Activated CD8-positive, alpha-beta T cell treated with anti-CD3 and anti-CD28 coated beads for 36 hours (primary cell): ENCODE results near the gene SBF2. TPM values are rescaled to one million over a fixed set of nuclear protein-coding genes. Genes with fewer than 3 reads are reported as not detected.

ENCODE experiments used
- ATAC-seq: fragments of 200-7000 bp; cut with Tn5 transposase; one replicate; pipeline ENCODE4 v1.10.0; 2021; ENCODE audit warnings: mild to moderate bottlenecking, moderate library complexity
- CTCF ChIA-PET: fragments of 350-600 bp; sonication (Branson Sonifier 250); formaldehyde crosslinking; loops from one replicate; lab custom pipeline; 2021; ENCODE audit warnings: antibody characterized with exemption; lab: Charles Lee
- POLR2A ChIA-PET: fragments of 350-600 bp; sonication (Branson Sonifier 250); formaldehyde crosslinking; loops from one replicate; lab custom pipeline; 2021; ENCODE audit warnings: antibody characterized with exemption; lab: Charles Lee
- DNase-seq: peaks from one replicate; pipeline ENCODE4 v3.0.0-alpha.2; 2020
- H3K27ac Mint-ChIP-seq: one replicate; pipeline ENCODE4 v1.8.0; 2021; ENCODE audit warnings: mild to moderate bottlenecking, mixed read lengths
- H3K27me3 Mint-ChIP-seq: one replicate; pipeline ENCODE4 v1.8.0; 2021; ENCODE audit warnings: mixed read lengths
- H3K36me3 Mint-ChIP-seq: one replicate; pipeline ENCODE4 v1.8.0; 2021; ENCODE audit warnings: low read depth, mixed read lengths
- H3K4me1 Mint-ChIP-seq: one replicate; pipeline ENCODE4 v1.8.0; 2021; ENCODE audit warnings: low read depth, mixed read lengths
- H3K4me3 Mint-ChIP-seq: one replicate; pipeline ENCODE4 v1.8.0; 2021; ENCODE audit warnings: mild to moderate bottlenecking, moderate library complexity, mixed read lengths
- H3K9me3 Mint-ChIP-seq: one replicate; pipeline ENCODE4 v1.8.0; 2021; ENCODE audit warnings: mixed read lengths
- intact Hi-C: fragments of 100-400 bp; cut with micrococcal nuclease; formaldehyde crosslinking; loops from one replicate; pipeline ENCODE4 v1.10.0; 2022
- total RNA-seq, 2 experiments: library from RNA; stranded (reverse); gene quantifications; one replicate each; pipeline ENCODE4 v1.2.3, GENCODE V29; 2021
- TF ChIP-seq, protein P1 (sequence below): fragments of 200-600 bp; IDR thresholded peaks from one replicate; pipeline ENCODE4 v1.8.0; 2022; ENCODE audit warnings: antibody characterized with exemption, mild to moderate bottlenecking

The SBF2 gene
- total RNA-seq, 2 experiments from 2014 or later = 10.0 to 11.0 TPM

DNA sequence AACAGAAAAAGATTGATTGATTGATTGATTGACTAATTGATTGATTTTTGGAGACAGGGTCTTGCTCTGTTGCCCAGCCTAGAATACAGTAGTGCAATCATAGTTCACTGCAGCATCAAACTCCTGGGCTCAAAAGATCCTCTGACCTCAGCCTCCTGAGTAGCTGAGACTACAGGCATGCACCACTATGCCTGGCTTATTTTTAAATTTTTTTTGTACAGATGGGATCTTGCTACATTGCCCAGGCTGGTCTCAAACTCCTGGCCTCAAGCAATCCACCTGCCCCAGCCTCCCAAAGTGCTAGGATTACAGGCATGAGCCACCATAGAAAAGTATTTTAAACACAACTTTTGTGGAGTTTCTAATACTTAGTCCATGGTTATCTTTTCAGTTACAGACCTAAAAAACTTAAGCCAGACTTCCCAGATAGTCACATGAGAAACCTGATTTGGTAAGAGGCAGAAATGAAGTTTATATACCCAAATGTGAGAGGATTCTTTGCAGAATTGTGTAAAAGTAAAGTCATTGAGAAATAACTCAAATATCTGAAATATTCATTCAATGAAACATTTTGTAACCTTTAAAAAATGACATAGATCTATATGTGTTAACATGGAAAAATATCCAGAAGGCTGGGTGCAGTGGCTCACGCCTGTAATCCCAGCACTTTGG lies 443.7 kb downstream of the SBF2 start:
- ATAC-seq = no peak
- TF ChIP-seq, protein P1, sequence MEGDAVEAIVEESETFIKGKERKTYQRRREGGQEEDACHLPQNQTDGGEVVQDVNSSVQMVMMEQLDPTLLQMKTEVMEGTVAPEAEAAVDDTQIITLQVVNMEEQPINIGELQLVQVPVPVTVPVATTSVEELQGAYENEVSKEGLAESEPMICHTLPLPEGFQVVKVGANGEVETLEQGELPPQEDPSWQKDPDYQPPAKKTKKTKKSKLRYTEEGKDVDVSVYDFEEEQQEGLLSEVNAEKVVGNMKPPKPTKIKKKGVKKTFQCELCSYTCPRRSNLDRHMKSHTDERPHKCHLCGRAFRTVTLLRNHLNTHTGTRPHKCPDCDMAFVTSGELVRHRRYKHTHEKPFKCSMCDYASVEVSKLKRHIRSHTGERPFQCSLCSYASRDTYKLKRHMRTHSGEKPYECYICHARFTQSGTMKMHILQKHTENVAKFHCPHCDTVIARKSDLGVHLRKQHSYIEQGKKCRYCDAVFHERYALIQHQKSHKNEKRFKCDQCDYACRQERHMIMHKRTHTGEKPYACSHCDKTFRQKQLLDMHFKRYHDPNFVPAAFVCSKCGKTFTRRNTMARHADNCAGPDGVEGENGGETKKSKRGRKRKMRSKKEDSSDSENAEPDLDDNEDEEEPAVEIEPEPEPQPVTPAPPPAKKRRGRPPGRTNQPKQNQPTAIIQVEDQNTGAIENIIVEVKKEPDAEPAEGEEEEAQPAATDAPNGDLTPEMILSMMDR = no peak
- intact Hi-C loops = no loop called here
- H3K4me3 Mint-ChIP-seq = no peak overlapping the region
- no peaks in the 10 kb centered on the region for H3K4me1 Mint-ChIP-seq
- CTCF ChIA-PET = interaction anchor here (0.7 to 1.3 kb wide), 3 partner anchors 25 to 123 kb away, joined by 3 to 4 read pairs (median 4); no protein-coding TSS in a partner anchor
- POLR2A ChIA-PET = no interaction called here
- no peak for DNase-seq
- no peaks in the 10 kb centered on the region for H3K27me3 Mint-ChIP-seq
- H3K36me3 Mint-ChIP-seq = peaks cover 5% of the 10 kb centered on the region
- H3K9me3 Mint-ChIP-seq = no peaks in the 10 kb centered on the region
- H3K27ac Mint-ChIP-seq = no peak overlapping the region

DNA sequence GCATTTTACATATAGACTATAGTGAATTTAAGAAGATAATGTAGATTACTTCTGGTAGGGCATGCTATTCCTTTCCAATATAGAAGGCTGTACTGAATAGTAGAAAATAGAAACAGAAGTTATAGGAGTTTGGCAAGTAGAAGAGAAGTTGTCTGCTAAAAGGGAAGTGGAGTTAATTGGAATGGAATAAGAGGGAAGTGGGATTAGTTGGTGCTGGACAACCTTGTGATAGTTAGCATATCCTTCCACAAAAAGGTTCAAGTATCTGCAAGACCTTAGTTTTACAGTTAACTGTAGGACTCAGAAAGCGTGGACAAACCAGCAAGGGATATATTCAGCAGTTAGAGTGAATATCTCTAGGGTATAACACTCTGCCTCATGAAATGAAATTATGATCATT lies 444.6 kb downstream of the SBF2 start:
- no peaks in the 10 kb centered on the region for H3K9me3 Mint-ChIP-seq
- no peak overlapping the region for H3K4me3 Mint-ChIP-seq
- DNase-seq = no peak
- TF ChIP-seq, protein P1 = no peak
- H3K36me3 Mint-ChIP-seq = peaks cover 8% of the 10 kb centered on the region
- no peaks in the 10 kb centered on the region for H3K27me3 Mint-ChIP-seq
- no peak for ATAC-seq
- POLR2A ChIA-PET = interaction anchor here (0.5 kb wide), 1 partner anchor 41 kb away, joined by 3 read pairs; no protein-coding TSS in a partner anchor
- intact Hi-C loops = no loop called here
- H3K27ac Mint-ChIP-seq = no peak overlapping the region
- no peaks in the 10 kb centered on the region for H3K4me1 Mint-ChIP-seq
- CTCF ChIA-PET = interaction anchor here (0.7 to 1.3 kb wide), 2 partner anchors 26 to 41 kb away, joined by 3 to 4 read pairs; no protein-coding TSS in a partner anchor

DNA sequence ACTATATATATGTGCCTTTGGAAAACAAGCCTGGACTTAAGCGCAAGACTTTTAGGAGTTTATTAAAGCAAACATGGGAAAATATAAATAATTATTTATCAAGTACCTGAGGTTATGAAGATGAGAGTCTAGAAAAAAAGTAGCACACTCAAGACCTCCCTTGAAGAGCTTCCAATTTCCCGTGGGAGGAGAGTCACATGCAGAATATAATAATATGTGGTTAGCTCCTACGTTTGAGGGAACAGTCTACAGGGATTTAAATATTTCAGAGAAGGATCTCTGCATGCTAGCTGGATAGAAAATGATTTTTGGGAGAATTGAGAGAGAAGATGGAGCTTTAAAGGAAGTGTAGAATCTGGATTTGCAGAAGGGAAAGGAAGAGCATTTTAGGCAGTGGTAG lies 446.4 kb downstream of the SBF2 start:
- Mint-ChIP-seq H3K36me3 (peaks cover 16% of the 10 kb centered on the region), H3K27me3 (no peaks in the 10 kb centered on the region), H3K27ac (no peak overlapping the region), H3K9me3 (no peaks in the 10 kb centered on the region), H3K4me3 (no peak overlapping the region), H3K4me1 (peaks cover 5% of the 10 kb centered on the region)
- DNase-seq (no peak), ATAC-seq (no peak)
- CTCF ChIA-PET = interaction anchor here (1.0 to 1.5 kb wide), 2 partner anchors 15 to 461 kb away, joined by 3 to 4 read pairs; no protein-coding TSS in a partner anchor
- TF ChIP-seq, protein P1 = no peak
- POLR2A ChIA-PET = no interaction called here
- intact Hi-C loops = no loop called here

DNA sequence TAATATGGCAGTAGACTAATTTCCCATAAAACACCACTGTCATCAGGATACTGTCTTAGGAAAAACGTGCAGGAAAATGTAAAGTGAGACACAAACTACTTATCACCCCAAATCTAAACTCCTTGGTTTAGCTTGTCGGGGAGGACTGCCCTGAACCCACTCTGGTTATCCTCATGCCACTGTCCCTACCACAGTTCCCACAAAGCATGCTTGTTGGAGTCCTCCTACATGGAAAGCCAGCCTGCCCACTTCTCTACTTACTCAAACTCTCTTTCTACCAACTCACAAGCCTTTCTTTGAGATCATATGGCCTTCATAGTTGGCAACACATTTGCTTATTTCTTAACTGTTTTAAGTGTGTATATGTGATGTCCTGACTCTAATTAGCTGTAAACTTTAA lies 451.1 kb downstream of the SBF2 start:
- ATAC-seq = no peak
- H3K4me3 Mint-ChIP-seq = no peak overlapping the region
- H3K36me3 Mint-ChIP-seq = peaks cover 35% of the 10 kb centered on the region

More for the DNA sequence above, 451.1 kb downstream of the SBF2 start:
- intact Hi-C loops = no loop called here
- ChIA-PET CTCF (interaction anchor here (1.3 to 1.7 kb wide), 3 partner anchors 12 to 130 kb away, joined by 4 to 6 read pairs (median 4); no protein-coding TSS in a partner anchor), POLR2A (no interaction called here)
- H3K4me1 Mint-ChIP-seq = peaks cover 41% of the 10 kb centered on the region
- no peak for DNase-seq
- H3K27me3 Mint-ChIP-seq = no peaks in the 10 kb centered on the region
- H3K9me3 Mint-ChIP-seq = peaks cover 3% of the 10 kb centered on the region
- TF ChIP-seq, protein P1 = no peak
- H3K27ac Mint-ChIP-seq = peak overlapping the region; percentile 47
